ENCODE results near the gene CDR2.

CDR2 gene

GRCh38 chr16:22348291-22348690 lies 26.1 kb downstream of the CDR2 start:
- DNase-seq = no peak

- no peak for DNase-seq
Observed at GRCh38 chr16:22347100-22347820, 27.2 kb downstream of the CDR2 start.

- no peak for DNase-seq
Observed at GRCh38 chr16:22346483-22346882, 27.9 kb downstream of the CDR2 start.

- DNase-seq = no peak
Observed at GRCh38 chr16:22342082-22342481, 32.3 kb downstream of the CDR2 start.

GRCh38 chr16:22340945-22341344 lies 33.5 kb downstream of the CDR2 start:
- DNase-seq = no peak

GRCh38 chr16:22337849-22338635 lies 36.4 kb downstream of the CDR2 start:
- no peak for DNase-seq

GRCh38 chr16:22337045-22337444 lies 37.4 kb downstream of the CDR2 start:
- DNase-seq = no peak

- no peak for DNase-seq
Observed at GRCh38 chr16:22336581-22336980, 37.8 kb downstream of the CDR2 start.

GRCh38 chr16:22335668-22336246 lies 38.7 kb downstream of the CDR2 start:
- no peak for DNase-seq

GRCh38 chr16:22333457-22333994 lies 40.9 kb downstream of the CDR2 start:
- no peak for DNase-seq

GRCh38 chr16:22330326-22330725 lies 44.1 kb downstream of the CDR2 start:
- no peak for DNase-seq

GRCh38 chr16:22329199-22329695 lies 45.2 kb downstream of the CDR2 start:
- no peak for DNase-seq

GRCh38 chr16:22328081-22328725 lies 46.2 kb downstream of the CDR2 start:
- DNase-seq = no peak

GRCh38 chr16:22327446-22327775 lies 47.0 kb downstream of the CDR2 start:
- DNase-seq = no peak

- no peak for DNase-seq
Observed at GRCh38 chr16:22326771-22327445, 47.5 kb downstream of the CDR2 start.

GRCh38 chr16:22326369-22326652 lies 48.1 kb downstream of the CDR2 start:
- DNase-seq = no peak

GRCh38 chr16:22325598-22326368 lies 48.6 kb downstream of the CDR2 start:
- DNase-seq = no peak

- DNase-seq = no peak
Observed at GRCh38 chr16:22324787-22325597, 49.4 kb downstream of the CDR2 start.

GRCh38 chr16:22323959-22324786 lies 50.2 kb downstream of the CDR2 start:
- DNase-seq = no peak
